HG03565 (cell line): Measurements from ENCODE around the gene SEPTIN10.
A peak's percentile ranks its signal among the peaks of the same experiment; 100 is the strongest.
"Not testable (repeated sequence)": the region's sequence is repeated elsewhere in the genome, so short reads cannot be mapped to it uniquely, and the experiment has no call there.

Experiments
- ATAC-seq: cut with Tn5 transposase; IDR thresholded peaks from one replicate; pipeline ENCODE4 v1.9.1; 2021; ENCODE audit warnings: mild to moderate bottlenecking, moderate library complexity; ENCODE audit not compliant: unreplicated experiment

SEPTIN10 gene

GRCh38 chr2:109607766-109608165, 6.0 kb downstream of the SEPTIN10 start:
- ATAC-seq = no peak

- no peak for ATAC-seq
Measured at GRCh38 chr2:109604597-109604996, 9.2 kb downstream of the SEPTIN10 start.

GRCh38 chr2:109602617-109603188, 11.1 kb downstream of the SEPTIN10 start:
- no peak for ATAC-seq

- ATAC-seq = no peak
Measured at GRCh38 chr2:109601783-109602182, 12.0 kb downstream of the SEPTIN10 start.

- ATAC-seq = peak; percentile 57
Measured at GRCh38 chr2:109597283-109597682, 16.5 kb downstream of the SEPTIN10 start.

GRCh38 chr2:109595644-109596043, 18.1 kb downstream of the SEPTIN10 start:
- ATAC-seq = no peak

GRCh38 chr2:109594246-109594885, 19.4 kb downstream of the SEPTIN10 start:
- no peak for ATAC-seq

GRCh38 chr2:109592905-109593304, 20.9 kb downstream of the SEPTIN10 start:
- no peak for ATAC-seq

GRCh38 chr2:109591206-109591605, 22.6 kb downstream of the SEPTIN10 start:
- no peak for ATAC-seq

GRCh38 chr2:109586687-109587086, 27.1 kb downstream of the SEPTIN10 start:
- ATAC-seq = no peak

GRCh38 chr2:109582928-109583895, 30.6 kb downstream of the SEPTIN10 start:
- ATAC-seq = no peak

- not testable (repeated sequence) for ATAC-seq
Measured at GRCh38 chr2:109577630-109578029, 36.1 kb downstream of the SEPTIN10 start.

- no peak for ATAC-seq
Measured at GRCh38 chr2:109575373-109575772, 38.4 kb downstream of the SEPTIN10 start.

- ATAC-seq = no peak
Measured at GRCh38 chr2:109563980-109564550, 49.7 kb downstream of the SEPTIN10 start.

GRCh38 chr2:109563288-109563687, 50.5 kb downstream of the SEPTIN10 start:
- ATAC-seq = no peak

GRCh38 chr2:109562421-109562820, 51.3 kb downstream of the SEPTIN10 start:
- ATAC-seq = no peak

- no peak for ATAC-seq
Measured at GRCh38 chr2:109560265-109560664, 53.5 kb downstream of the SEPTIN10 start.

GRCh38 chr2:109558076-109558882, 55.5 kb downstream of the SEPTIN10 start:
- ATAC-seq = no peak

- ATAC-seq = no peak
Measured at GRCh38 chr2:109557309-109557708, 56.5 kb downstream of the SEPTIN10 start.

- ATAC-seq = no peak
Measured at GRCh38 chr2:109555346-109555900, 58.3 kb downstream of the SEPTIN10 start.
